HG03521 (cell line): ENCODE results near the gene ITIH5.

Experiments
- ATAC-seq: cut with Tn5 transposase; IDR thresholded peaks from one replicate; pipeline ENCODE4 v1.9.1; 2021; ENCODE audit warnings: mild to moderate bottlenecking, moderate library complexity; ENCODE audit not compliant: unreplicated experiment

ITIH5 gene

GRCh38 chr10:7553531-7553930, 113.2 kb downstream of the ITIH5 start:
- no peak for ATAC-seq

GRCh38 chr10:7551950-7552716, 114.6 kb downstream of the ITIH5 start:
- no peak for ATAC-seq

- no peak for ATAC-seq
Observed at GRCh38 chr10:7551289-7551688, 115.5 kb downstream of the ITIH5 start.

- ATAC-seq, result no peak
Observed at GRCh38 chr10:7550013-7550412, 116.8 kb downstream of the ITIH5 start.

GRCh38 chr10:7547829-7548228, 118.9 kb downstream of the ITIH5 start:
- no peak for ATAC-seq

- ATAC-seq, result no peak
Observed at GRCh38 chr10:7547206-7547605, 119.6 kb downstream of the ITIH5 start.

GRCh38 chr10:7546385-7546967, 120.3 kb downstream of the ITIH5 start:
- no peak for ATAC-seq

- ATAC-seq, result no peak
Observed at GRCh38 chr10:7545792-7546191, 121.0 kb downstream of the ITIH5 start.

GRCh38 chr10:7545261-7545660, 121.5 kb downstream of the ITIH5 start:
- ATAC-seq, result no peak

- no peak for ATAC-seq
Observed at GRCh38 chr10:7544203-7544602, 122.6 kb downstream of the ITIH5 start.

GRCh38 chr10:7542189-7542914, 124.4 kb downstream of the ITIH5 start:
- no peak for ATAC-seq

GRCh38 chr10:7541137-7542087, 125.4 kb downstream of the ITIH5 start:
- no peak for ATAC-seq

- no peak for ATAC-seq
Observed at GRCh38 chr10:7538970-7539654, 127.7 kb downstream of the ITIH5 start.

GRCh38 chr10:7537126-7537525, 129.6 kb downstream of the ITIH5 start:
- no peak for ATAC-seq

- ATAC-seq, result no peak
Observed at GRCh38 chr10:7534480-7534852, 132.3 kb downstream of the ITIH5 start.

GRCh38 chr10:7533657-7534479, 132.9 kb downstream of the ITIH5 start:
- no peak for ATAC-seq

- ATAC-seq, result no peak
Observed at GRCh38 chr10:7532723-7533498, 133.9 kb downstream of the ITIH5 start.

GRCh38 chr10:7529638-7530037, 137.1 kb downstream of the ITIH5 start:
- ATAC-seq, result no peak

- no peak for ATAC-seq
Observed at GRCh38 chr10:7527468-7527867, 139.3 kb downstream of the ITIH5 start.
